Central memory CD8-positive, alpha-beta T cell (primary cell): ENCODE measurements around the gene KCNMA1.

Experiments used
- ATAC-seq: fragments of 150-1000 bp; cut with Tn5 transposase; replicated peaks from 2 replicates; pipeline ENCODE4 v1.10.0; 2022; ENCODE audit warnings: mild to moderate bottlenecking, moderate FRiP score, moderate number of reproducible peaks; ENCODE audit not compliant: poor library complexity, severe bottlenecking; ENCODE audit errors: extremely low read depth
- DNase-seq, 2 donors: peaks; one replicate each; pipeline ENCODE4 v3.0.0; 2021; ENCODE audit warnings: low spot score in 2 of 2
- H3K27ac Mint-ChIP-seq: one replicate; pipeline ENCODE4 v1.8.0; 2022; ENCODE audit warnings: low read depth, mild to moderate bottlenecking, moderate library complexity, mixed read lengths
- H3K27me3 Mint-ChIP-seq: one replicate; pipeline ENCODE4 v1.8.0; 2022; ENCODE audit warnings: mixed read lengths
- H3K36me3 Mint-ChIP-seq: one replicate; pipeline ENCODE4 v1.8.0; 2022; ENCODE audit warnings: mild to moderate bottlenecking, moderate library complexity, mixed read lengths; ENCODE audit not compliant: insufficient read depth
- H3K4me1 Mint-ChIP-seq: one replicate; pipeline ENCODE4 v1.8.0; 2022; ENCODE audit warnings: mixed read lengths
- H3K4me3 Mint-ChIP-seq: one replicate; pipeline ENCODE4 v1.8.0; 2022; ENCODE audit warnings: mild to moderate bottlenecking, moderate library complexity, mixed read lengths
- H3K9me3 Mint-ChIP-seq: one replicate; pipeline ENCODE4 v1.8.0; 2022; ENCODE audit warnings: mixed read lengths

The KCNMA1 gene

DNA sequence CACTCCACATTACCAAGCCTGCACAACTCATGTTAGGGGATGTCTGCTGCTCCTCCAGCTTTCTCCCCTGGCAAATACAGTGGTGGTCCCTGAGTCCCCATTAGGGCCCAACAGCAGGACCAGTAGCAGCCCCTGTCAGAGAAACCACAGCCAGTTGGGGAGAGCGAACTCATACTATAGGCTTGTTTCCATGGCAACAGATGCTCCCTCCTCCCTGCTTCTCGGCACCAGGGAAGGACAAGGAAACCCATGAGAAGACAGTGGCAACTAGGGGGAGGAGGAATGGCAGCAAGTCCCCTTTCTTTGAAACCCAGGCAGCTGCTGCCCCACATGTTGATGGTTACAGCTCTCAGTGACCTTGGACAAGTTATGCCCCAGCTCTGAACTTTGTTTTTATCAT lies 326.4 kb downstream of the KCNMA1 start:
- no peaks in the 10 kb centered on the region for H3K9me3 Mint-ChIP-seq
- H3K4me1 Mint-ChIP-seq: no peaks in the 10 kb centered on the region
- no peaks in the 10 kb centered on the region for H3K36me3 Mint-ChIP-seq
- DNase-seq: no peak
- no peak overlapping the region for H3K4me3 Mint-ChIP-seq
- ATAC-seq: no peak
- H3K27me3 Mint-ChIP-seq: peaks cover 10% of the 10 kb centered on the region
- H3K27ac Mint-ChIP-seq: no peak overlapping the region

DNA sequence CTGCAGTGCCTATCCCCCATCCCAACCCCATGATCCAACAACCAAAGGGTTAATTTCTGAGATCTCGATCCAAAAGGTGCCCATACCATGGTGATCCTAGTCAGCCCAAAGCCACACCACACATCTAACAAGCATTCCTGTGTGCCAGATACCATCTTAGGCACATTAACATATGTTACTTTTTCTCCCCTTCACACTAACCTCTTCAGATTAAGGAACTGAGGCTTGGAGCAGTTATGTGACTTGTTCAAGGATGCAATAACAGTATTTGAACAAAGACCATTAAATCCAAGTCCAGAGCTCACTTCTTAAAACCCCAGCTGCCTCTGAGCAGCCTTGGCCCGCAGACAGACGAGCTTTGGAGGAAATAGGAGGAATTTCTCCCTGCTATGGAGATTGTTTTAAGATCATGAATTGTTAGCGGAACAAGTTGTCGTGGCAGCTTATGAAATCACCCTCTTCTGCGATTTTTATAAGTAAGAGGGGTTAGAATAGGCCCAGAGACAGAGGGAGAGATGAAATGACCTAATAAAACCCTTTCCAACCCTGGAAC lies 327.2 kb downstream of the KCNMA1 start:
- no peaks in the 10 kb centered on the region for H3K36me3 Mint-ChIP-seq
- H3K27me3 Mint-ChIP-seq: peaks cover 10% of the 10 kb centered on the region
- no peaks in the 10 kb centered on the region for H3K4me1 Mint-ChIP-seq
- DNase-seq: no peak
- H3K4me3 Mint-ChIP-seq: no peak overlapping the region
- no peak overlapping the region for H3K27ac Mint-ChIP-seq
- no peaks in the 10 kb centered on the region for H3K9me3 Mint-ChIP-seq
- no peak for ATAC-seq

DNA sequence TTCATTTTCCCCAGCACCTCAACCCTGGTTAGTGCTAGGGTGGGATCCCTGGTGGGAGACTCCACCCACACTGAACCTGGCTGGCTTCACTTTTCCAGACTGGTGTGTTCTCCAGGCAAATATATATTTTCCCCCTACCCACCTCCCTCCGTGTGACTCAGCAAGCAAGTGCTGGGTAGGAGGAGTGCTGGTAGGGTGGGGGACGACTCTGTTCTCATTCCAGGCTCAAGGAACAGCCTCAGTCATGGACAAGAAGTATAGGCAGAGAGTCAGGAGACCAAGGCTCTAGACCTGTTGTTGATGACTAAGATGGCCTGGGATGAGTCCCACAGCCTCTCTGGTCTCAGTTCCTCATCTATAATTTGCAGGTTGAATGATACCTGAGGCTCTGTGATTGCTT lies 328.1 kb downstream of the KCNMA1 start:
- Mint-ChIP-seq H3K4me3 (no peak overlapping the region), H3K9me3 (no peaks in the 10 kb centered on the region), H3K36me3 (no peaks in the 10 kb centered on the region), H3K27me3 (peaks cover 10% of the 10 kb centered on the region), H3K4me1 (no peaks in the 10 kb centered on the region), H3K27ac (no peak overlapping the region)
- ATAC-seq (no peak), DNase-seq (no peak)

GRCh38 chr10:77309092-77309491 lies 328.5 kb downstream of the KCNMA1 start:
- no peak for ATAC-seq
- Mint-ChIP-seq H3K9me3 (no peaks in the 10 kb centered on the region), H3K27ac (no peak overlapping the region), H3K36me3 (no peaks in the 10 kb centered on the region), H3K4me3 (no peak overlapping the region), H3K27me3 (peaks cover 11% of the 10 kb centered on the region), H3K4me1 (no peaks in the 10 kb centered on the region)
- no peak for DNase-seq

DNA sequence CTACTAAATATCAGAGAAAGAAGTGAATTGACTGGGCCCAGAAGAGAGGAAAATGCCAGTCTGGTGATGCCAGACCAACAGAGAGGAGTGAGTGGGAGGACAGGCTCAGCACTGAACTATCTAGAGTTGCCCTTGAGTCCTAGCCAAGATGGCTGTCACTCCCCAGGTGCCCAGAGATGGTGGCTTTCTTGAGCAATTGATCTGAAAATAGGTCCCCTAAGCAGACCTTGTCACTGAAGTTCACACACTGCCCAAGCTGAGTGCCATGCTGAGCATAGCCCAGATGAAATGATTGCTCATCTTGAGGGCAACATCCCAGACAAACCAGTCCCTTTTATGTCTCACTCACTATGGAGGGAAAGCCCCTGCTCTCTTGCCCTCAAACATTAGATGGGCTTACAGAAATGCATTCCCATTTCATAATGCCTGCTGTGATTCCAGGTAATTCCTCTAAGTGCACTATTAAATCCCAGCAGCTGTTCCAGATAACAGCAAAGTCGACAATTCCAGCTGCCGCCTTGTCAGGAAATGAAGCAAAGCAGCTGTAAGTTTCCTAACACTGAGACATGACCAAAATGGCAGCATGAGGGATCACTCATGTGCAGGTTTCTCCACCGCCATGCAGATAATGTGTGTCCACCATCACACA lies 329.4 kb downstream of the KCNMA1 start:
- Mint-ChIP-seq H3K27me3 (peaks cover 18% of the 10 kb centered on the region), H3K36me3 (no peaks in the 10 kb centered on the region), H3K9me3 (no peaks in the 10 kb centered on the region), H3K27ac (no peak overlapping the region), H3K4me3 (no peak overlapping the region), H3K4me1 (no peaks in the 10 kb centered on the region)
- DNase-seq: no peak
- ATAC-seq: no peak

DNA sequence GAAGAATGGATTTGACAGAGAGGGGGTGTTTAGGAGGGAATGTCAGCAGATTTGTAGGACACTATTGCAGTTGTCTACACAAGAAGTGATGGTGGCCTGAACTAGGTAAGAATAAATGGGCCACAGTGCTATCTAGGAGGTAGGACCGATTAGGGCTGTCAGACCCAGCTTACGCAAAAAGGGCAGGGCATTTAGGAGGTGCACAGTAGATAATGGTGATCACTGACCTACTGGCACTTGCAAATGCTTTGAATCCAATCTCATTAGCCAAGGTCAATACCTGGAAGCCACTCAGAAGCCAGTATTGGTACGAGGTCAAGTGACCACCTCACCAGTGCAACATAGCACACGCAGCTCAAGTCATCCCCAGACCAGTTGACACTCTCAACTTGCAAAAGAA lies 330.9 kb downstream of the KCNMA1 start:
- ATAC-seq (no peak), DNase-seq (no peak)
- H3K4me3 Mint-ChIP-seq: no peak overlapping the region
- H3K36me3 Mint-ChIP-seq: no peaks in the 10 kb centered on the region
- no peaks in the 10 kb centered on the region for H3K9me3 Mint-ChIP-seq
- H3K27me3 Mint-ChIP-seq: peaks cover 18% of the 10 kb centered on the region
- H3K4me1 Mint-ChIP-seq: no peaks in the 10 kb centered on the region
- H3K27ac Mint-ChIP-seq: no peak overlapping the region

DNA sequence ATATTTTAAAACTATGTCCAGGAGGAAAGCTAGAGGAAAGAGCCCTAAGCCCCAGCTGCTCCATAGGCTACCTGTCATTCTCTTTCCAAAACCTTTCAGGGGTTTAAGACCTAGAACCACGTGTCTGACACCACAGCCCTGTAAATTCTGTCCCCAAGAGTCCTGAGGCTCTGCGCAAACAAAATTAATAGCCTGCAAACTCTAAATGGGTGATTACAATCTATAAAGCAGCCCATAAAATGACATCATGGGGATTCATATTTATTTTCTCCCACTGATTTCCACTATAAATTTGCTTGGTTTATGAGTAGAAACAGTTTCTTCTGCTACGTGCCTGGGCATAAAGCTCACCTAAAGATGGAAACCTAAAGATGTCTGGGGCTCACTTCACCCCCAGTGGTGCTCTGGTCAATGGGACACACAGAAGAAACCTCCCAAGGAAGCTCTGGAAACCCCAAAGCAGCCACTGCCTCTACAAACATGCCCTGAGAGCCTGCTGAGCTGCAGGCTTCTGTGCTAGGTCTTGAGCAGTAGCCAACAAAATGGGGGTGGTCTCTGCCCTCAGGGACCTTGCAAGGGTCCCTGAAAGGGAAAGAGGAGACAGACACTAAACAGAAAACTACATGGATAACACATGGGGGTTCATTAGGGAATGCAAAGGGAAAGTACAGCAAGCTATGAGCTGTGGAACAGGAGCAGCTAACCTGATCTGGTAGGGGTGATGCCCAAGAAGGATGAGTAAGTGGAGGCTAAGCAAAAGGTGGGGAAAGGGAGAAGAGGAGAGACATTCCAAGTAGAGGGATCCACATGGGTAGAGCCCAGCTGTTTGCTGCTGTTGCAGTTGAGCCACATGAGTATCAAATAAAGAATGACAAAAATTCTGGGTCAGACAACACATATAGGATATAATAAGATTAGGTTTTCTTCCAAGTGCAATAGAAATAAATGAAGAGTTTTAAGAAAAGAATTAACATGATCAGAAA lies 331.7 kb downstream of the KCNMA1 start:
- DNase-seq (no peak), ATAC-seq (no peak)
- H3K36me3 Mint-ChIP-seq: no peaks in the 10 kb centered on the region
- H3K4me1 Mint-ChIP-seq: no peaks in the 10 kb centered on the region
- no peak overlapping the region for H3K27ac Mint-ChIP-seq
- H3K9me3 Mint-ChIP-seq: no peaks in the 10 kb centered on the region
- H3K27me3 Mint-ChIP-seq: peaks cover 18% of the 10 kb centered on the region
- H3K4me3 Mint-ChIP-seq: no peak overlapping the region

DNA sequence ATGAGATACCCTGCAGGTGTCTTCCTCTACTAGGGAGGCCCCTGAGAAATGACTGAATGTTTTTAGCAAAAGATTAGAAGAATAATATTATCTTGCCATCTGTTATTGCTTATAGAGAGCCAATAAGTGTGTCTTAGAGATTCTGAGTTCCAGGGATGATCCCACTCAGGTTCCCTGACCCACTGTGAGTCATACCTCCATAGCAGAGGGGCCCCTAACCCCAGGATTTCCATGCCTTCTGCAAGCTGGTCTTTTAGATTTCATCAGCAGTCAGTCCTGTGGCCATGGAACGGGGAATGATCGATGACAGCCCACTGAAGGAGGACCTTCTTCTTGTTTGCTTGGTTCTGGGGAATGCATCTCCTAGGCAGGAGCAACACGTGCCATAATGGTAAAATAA lies 333.4 kb downstream of the KCNMA1 start:
- peaks cover 14% of the 10 kb centered on the region for H3K27me3 Mint-ChIP-seq
- ATAC-seq (no peak), DNase-seq (no peak)
- no peaks in the 10 kb centered on the region for H3K9me3 Mint-ChIP-seq
- no peaks in the 10 kb centered on the region for H3K36me3 Mint-ChIP-seq
- no peaks in the 10 kb centered on the region for H3K4me1 Mint-ChIP-seq
- H3K27ac Mint-ChIP-seq: no peak overlapping the region
- H3K4me3 Mint-ChIP-seq: no peak overlapping the region

DNA sequence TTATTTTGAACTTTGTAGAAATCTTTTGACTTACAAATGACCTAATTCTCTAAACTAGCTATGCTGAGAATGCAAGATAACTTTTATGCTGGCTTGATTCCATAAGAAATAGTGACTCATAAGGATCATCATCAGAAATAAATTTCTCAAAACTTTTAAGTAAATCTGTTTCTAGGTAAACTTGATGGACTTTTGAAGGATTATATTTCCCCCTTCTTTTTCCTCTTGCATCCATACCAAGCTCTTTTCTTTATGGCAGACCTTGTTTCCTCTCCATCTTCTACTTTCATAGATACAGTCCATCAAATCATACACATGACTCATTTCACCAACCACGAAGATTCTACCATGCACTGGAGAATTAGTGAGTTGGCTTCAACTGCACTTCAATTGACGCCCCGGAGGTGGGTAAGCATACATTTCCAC lies 336.3 kb downstream of the KCNMA1 start:
- no peak for DNase-seq
- no peaks in the 10 kb centered on the region for H3K4me1 Mint-ChIP-seq
- H3K27me3 Mint-ChIP-seq: peaks cover 8% of the 10 kb centered on the region
- H3K27ac Mint-ChIP-seq: no peak overlapping the region
- H3K36me3 Mint-ChIP-seq: no peaks in the 10 kb centered on the region
- ATAC-seq: no peak
- no peaks in the 10 kb centered on the region for H3K9me3 Mint-ChIP-seq
- H3K4me3 Mint-ChIP-seq: no peak overlapping the region

- no peaks in the 10 kb centered on the region for H3K4me1 Mint-ChIP-seq
- no peak for DNase-seq
- no peak overlapping the region for H3K4me3 Mint-ChIP-seq
- ATAC-seq: no peak
- no peaks in the 10 kb centered on the region for H3K9me3 Mint-ChIP-seq
- H3K36me3 Mint-ChIP-seq: no peaks in the 10 kb centered on the region
- H3K27me3 Mint-ChIP-seq: peaks cover 8% of the 10 kb centered on the region
- no peak overlapping the region for H3K27ac Mint-ChIP-seq
These were observed 336.8 kb downstream of the KCNMA1 start for GRCh38 chr10:77300682-77301302.

- no peak for DNase-seq
- H3K4me3 Mint-ChIP-seq: no peak overlapping the region
- H3K4me1 Mint-ChIP-seq: no peaks in the 10 kb centered on the region
- H3K27me3 Mint-ChIP-seq: peaks cover 8% of the 10 kb centered on the region
- no peak overlapping the region for H3K27ac Mint-ChIP-seq
- ATAC-seq: no peak
- no peaks in the 10 kb centered on the region for H3K36me3 Mint-ChIP-seq
- no peaks in the 10 kb centered on the region for H3K9me3 Mint-ChIP-seq
These were observed 338.3 kb downstream of the KCNMA1 start for GRCh38 chr10:77299320-77299719.

DNA sequence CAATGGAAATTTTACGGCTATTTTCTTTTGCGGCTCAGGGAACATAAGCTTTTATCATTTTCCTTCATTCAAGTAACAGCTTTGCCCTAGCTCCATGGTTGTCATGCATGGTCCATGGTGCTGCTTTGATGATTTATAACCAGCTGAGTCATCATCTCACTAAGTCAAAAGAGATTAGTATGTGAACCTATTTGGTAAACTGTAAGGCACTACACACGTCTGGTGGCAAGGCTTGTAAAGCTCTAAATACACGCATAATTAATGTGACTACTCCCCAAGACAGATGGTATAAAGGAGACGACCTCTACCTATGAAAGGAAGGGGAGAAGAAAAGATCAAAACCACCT lies 340.2 kb downstream of the KCNMA1 start:
- Mint-ChIP-seq H3K27ac (no peak overlapping the region), H3K9me3 (no peaks in the 10 kb centered on the region), H3K4me1 (no peaks in the 10 kb centered on the region), H3K36me3 (no peaks in the 10 kb centered on the region), H3K27me3 (no peaks in the 10 kb centered on the region), H3K4me3 (no peak overlapping the region)
- DNase-seq: no peak
- ATAC-seq: no peak
